ENCODE data around the gene GRM3.

Gene GRM3

GRCh38 chr7:86786376-86786775 is 142.7 kb downstream of the GRM3 start:
- DNase-seq (ENCODE audit: low spot score), result no peak

- DNase-seq (ENCODE audit: low spot score), result no peak
These were observed 145.2 kb downstream of the GRM3 start for GRCh38 chr7:86788948-86789347.

GRCh38 chr7:86790383-86790782 is 146.7 kb downstream of the GRM3 start:
- no peak for DNase-seq (ENCODE audit: low spot score)

GRCh38 chr7:86792260-86792659 is 148.6 kb downstream of the GRM3 start:
- DNase-seq (ENCODE audit: low spot score), result no peak

GRCh38 chr7:86793136-86793535 is 149.4 kb downstream of the GRM3 start:
- DNase-seq (ENCODE audit: low spot score), result no peak

- no peak for DNase-seq (ENCODE audit: low spot score)
These were observed 171.1 kb downstream of the GRM3 start for GRCh38 chr7:86814661-86815379.

- DNase-seq (ENCODE audit: low spot score), result no peak
These were observed 171.8 kb downstream of the GRM3 start for GRCh38 chr7:86815556-86815955.

- DNase-seq (ENCODE audit: low spot score), result no peak
These were observed 175.2 kb downstream of the GRM3 start for GRCh38 chr7:86818903-86819302.

- DNase-seq (ENCODE audit: low spot score), result no peak
These were observed 180.1 kb downstream of the GRM3 start for GRCh38 chr7:86823769-86824168.

GRCh38 chr7:86825264-86825663 is 181.6 kb downstream of the GRM3 start:
- no peak for DNase-seq (ENCODE audit: low spot score)

- DNase-seq (ENCODE audit: low spot score), result no peak
These were observed 183.2 kb downstream of the GRM3 start for GRCh38 chr7:86826948-86827347.

- no peak for DNase-seq (ENCODE audit: low spot score)
These were observed 189.7 kb downstream of the GRM3 start for GRCh38 chr7:86833360-86833759.

- DNase-seq (ENCODE audit: low spot score), result no peak
These were observed 193.5 kb downstream of the GRM3 start for GRCh38 chr7:86837235-86837634.

GRCh38 chr7:86844608-86845007 is 200.9 kb downstream of the GRM3 start:
- DNase-seq (ENCODE audit: low spot score), result no peak

- DNase-seq (ENCODE audit: low spot score), result no peak
These were observed 202.9 kb downstream of the GRM3 start for GRCh38 chr7:86846494-86847190.

GRCh38 chr7:86848226-86848625 is 204.5 kb downstream of the GRM3 start:
- DNase-seq (ENCODE audit: low spot score), result no peak

- DNase-seq (ENCODE audit: low spot score), result no peak
These were observed 207.9 kb downstream of the GRM3 start for GRCh38 chr7:86851566-86851965.

- no peak for DNase-seq (ENCODE audit: low spot score)
These were observed 219.7 kb downstream of the GRM3 start for GRCh38 chr7:86863452-86863851.

GRCh38 chr7:86867163-86867762 is 223.6 kb downstream of the GRM3 start:
- DNase-seq (ENCODE audit: low spot score), result no peak

- no peak for DNase-seq (ENCODE audit: low spot score)
These were observed 232.4 kb downstream of the GRM3 start for GRCh38 chr7:86876146-86876545.

- no peak for DNase-seq (ENCODE audit: low spot score)
These were observed 240.4 kb downstream of the GRM3 start for GRCh38 chr7:86884152-86884551.

GRCh38 chr7:86889501-86889900 is 245.8 kb downstream of the GRM3 start:
- no peak for DNase-seq (ENCODE audit: low spot score)

- DNase-seq (ENCODE audit: low spot score), result no peak
These were observed 254.5 kb downstream of the GRM3 start for GRCh38 chr7:86898171-86898570.

Data from hematopoietic multipotent progenitor cell treated with erythropoietin and hydrocortisone succinate and interleukin-3 and kit ligand, for 15 days (in vitro differentiated cells).